Measurements from ENCODE around the gene CD81.
"Not testable (repeated sequence)": the region's sequence is repeated elsewhere in the genome, so short reads cannot be mapped to it uniquely, and the experiment has no call there.

DNA sequence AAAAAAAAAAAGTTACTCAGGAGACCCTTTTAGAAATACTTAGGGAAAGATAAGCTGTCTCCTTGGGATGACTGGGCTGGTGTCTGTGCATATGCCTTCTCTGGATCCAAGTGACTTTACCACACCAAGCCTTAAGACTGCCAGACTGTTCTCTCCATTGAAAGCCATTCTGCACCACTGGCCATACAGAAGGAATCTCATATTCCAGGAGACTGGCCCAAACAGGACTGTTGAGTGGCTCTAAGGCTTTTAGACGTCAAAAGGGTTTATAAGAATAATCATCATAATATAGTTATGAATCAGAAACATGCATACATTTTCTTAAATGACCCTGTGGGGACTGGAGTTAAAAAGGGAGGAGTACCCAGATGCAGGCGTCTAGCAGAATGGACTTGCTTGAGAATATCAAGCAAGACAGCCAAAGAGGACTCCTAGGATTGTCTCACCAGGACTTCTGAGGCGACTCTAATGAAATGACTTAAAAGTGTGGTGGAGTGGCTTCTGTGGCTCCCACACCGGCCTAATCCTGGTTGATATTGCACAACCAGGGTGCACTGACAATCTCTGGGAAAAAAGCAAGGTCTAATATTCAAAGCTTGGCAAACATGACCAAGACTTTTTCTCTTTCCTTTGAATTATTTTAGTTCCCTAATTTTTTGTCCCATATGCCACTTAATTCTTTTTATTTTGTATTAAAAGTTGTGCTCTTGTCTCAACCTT, 43.5 kb upstream of the CD81 start:
- TF ChIP-seq, protein P1, sequence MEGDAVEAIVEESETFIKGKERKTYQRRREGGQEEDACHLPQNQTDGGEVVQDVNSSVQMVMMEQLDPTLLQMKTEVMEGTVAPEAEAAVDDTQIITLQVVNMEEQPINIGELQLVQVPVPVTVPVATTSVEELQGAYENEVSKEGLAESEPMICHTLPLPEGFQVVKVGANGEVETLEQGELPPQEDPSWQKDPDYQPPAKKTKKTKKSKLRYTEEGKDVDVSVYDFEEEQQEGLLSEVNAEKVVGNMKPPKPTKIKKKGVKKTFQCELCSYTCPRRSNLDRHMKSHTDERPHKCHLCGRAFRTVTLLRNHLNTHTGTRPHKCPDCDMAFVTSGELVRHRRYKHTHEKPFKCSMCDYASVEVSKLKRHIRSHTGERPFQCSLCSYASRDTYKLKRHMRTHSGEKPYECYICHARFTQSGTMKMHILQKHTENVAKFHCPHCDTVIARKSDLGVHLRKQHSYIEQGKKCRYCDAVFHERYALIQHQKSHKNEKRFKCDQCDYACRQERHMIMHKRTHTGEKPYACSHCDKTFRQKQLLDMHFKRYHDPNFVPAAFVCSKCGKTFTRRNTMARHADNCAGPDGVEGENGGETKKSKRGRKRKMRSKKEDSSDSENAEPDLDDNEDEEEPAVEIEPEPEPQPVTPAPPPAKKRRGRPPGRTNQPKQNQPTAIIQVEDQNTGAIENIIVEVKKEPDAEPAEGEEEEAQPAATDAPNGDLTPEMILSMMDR (IDR thresholded peaks at IDR 0.05): not testable (repeated sequence)
- not testable (repeated sequence) for TF ChIP-seq ZFX (IDR thresholded peaks at IDR 0.05; ENCODE audit: borderline replicate concordance)

Measured in 22Rv1 (cell line).